ENCODE measurements around the gene API5. TPM values are rescaled to one million over a fixed set of nuclear protein-coding genes. Genes with fewer than 3 reads are reported as not detected.

API5 gene
- total RNA-seq, 1 experiment from 2014 or later = 122 TPM

- Histone ChIP-seq H3K4me3 (replicated peaks in 1 of 2; ENCODE audit: low read depth in 1 of 2, low read length in 2 of 2) (no peak overlapping the region), H2AFZ (ENCODE audit: low read depth, low read length, poor library complexity, severe bottlenecking) (no peak overlapping the region), H3K9ac (ENCODE audit: low read length) (no peak overlapping the region), H3K4me2 (ENCODE audit: low read length) (no peak overlapping the region), H3K36me3 (ENCODE audit: control insufficient read depth in 1 of 2, insufficient read depth in 2 of 2, low read length in 2 of 2) (no peaks in the 10 kb centered on the region), H3K9me2 (ENCODE audit: insufficient read depth) (no peaks in the 10 kb centered on the region), H3K9me3 (ENCODE audit: control insufficient read depth in 1 of 2, insufficient read depth in 1 of 2, low read depth in 1 of 2, low read length in 2 of 2) (no peaks in the 10 kb centered on the region), H4K20me1 (ENCODE audit: insufficient read depth) (peaks cover 8% of the 10 kb centered on the region; the same call in 1 of the 2 replicates), H3K27me3 (ENCODE audit: insufficient read depth, low read length) (no peaks in the 10 kb centered on the region), H3K4me1 (ENCODE audit: control insufficient read depth in 1 of 2, insufficient read depth in 2 of 2, low read length in 2 of 2) (no peaks in the 10 kb centered on the region), H3K27ac (ENCODE audit: low read depth, low read length) (no peak overlapping the region), H3K79me2 (ENCODE audit: insufficient read depth, low read length) (peaks cover 97% of the 10 kb centered on the region)
- no TSS peak for BruUV-seq (replicated peaks)
- intact Hi-C loops (cut with micrococcal nuclease) = no loop called here
- ATAC-seq (no peak), DNase-seq (ENCODE audit: low read depth, low spot score) (no peak)
- TF ChIP-seq SRF (IDR thresholded peaks at IDR 0.05; ENCODE audit: low read depth) = no peak
- TF ChIP-seq, protein P1, sequence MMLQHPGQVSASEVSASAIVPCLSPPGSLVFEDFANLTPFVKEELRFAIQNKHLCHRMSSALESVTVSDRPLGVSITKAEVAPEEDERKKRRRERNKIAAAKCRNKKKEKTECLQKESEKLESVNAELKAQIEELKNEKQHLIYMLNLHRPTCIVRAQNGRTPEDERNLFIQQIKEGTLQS (IDR thresholded peaks at IDR 0.05) = no peak
- no peak for TF ChIP-seq RAD21 (IDR thresholded peaks at IDR 0.05; ENCODE audit: low read depth)
- TF ChIP-seq ZBTB33 (IDR thresholded peaks at IDR 0.05; ENCODE audit: extremely low read depth, insufficient replicate concordance, low read length) = no peak
- TF ChIP-seq EZH2 (IDR thresholded peaks at IDR 0.05) = no peak
- TF ChIP-seq ZFX (IDR thresholded peaks at IDR 0.05) = no peak
- no peak for TF ChIP-seq ZNF274 (IDR thresholded peaks at IDR 0.05; ENCODE audit: low read depth, low read length)
- POLR2A ChIA-PET = interaction anchor here (0.7 kb wide), 1 partner anchor 9 kb away, joined by 3 read pairs; the partner anchor contains the start of gene TTC17
- CTCF ChIA-PET = no interaction called here
- RAD21 ChIA-PET (ENCODE audit: low non-redundant PET in 1 of 2, low total read pairs in 2 of 2, uncharacterized antibody in 2 of 2, unreplicated experiment in 2 of 2) = no interaction called here
These were observed 55.8 kb downstream of the API5 start for GRCh38 chr11:43367382-43368178.
